B cell (primary cell): ENCODE results near the gene TRIM27. TPM values are rescaled to one million over a fixed set of nuclear protein-coding genes. Genes with fewer than 3 reads are reported as not detected.

ENCODE experiments used
- ATAC-seq: fragments of 200-7000 bp; cut with Tn5 transposase; one replicate; pipeline ENCODE4 v1.10.0; 2021; ENCODE audit warnings: low read depth, mild to moderate bottlenecking, moderate number of reproducible peaks, moderate library complexity
- CTCF ChIA-PET: fragments of 350-600 bp; sonication (Branson Sonifier 250); formaldehyde crosslinking; loops from one replicate; lab custom pipeline; 2021; ENCODE audit warnings: antibody characterized with exemption, inconsistent platforms; lab: Charles Lee
- POLR2A ChIA-PET: fragments of 350-600 bp; sonication (Branson Sonifier 250); formaldehyde crosslinking; loops from one replicate; lab custom pipeline; 2021; ENCODE audit warnings: antibody characterized with exemption; lab: Charles Lee
- DNase-seq: peaks from one replicate; pipeline ENCODE4 v3.0.0; 2013
- H2AFZ ChIP-seq: 2 replicates; pipeline ENCODE4 v1.6.1; 2012; ENCODE audit warnings: mild to moderate bottlenecking, low read depth, low read length; ENCODE audit not compliant: insufficient read depth, poor library complexity, severe bottlenecking
- H3K27ac ChIP-seq, 2 donors: 1 replicate in 1 of 2; 2 replicates in 1 of 2; pipeline ENCODE4 v1.5.1; 2012 to 2013; ENCODE audit warnings: low read length in 2 of 2, mild to moderate bottlenecking in 2 of 2, moderate library complexity in 1 of 2
- H3K27me3 ChIP-seq, 4 experiments: fragments of 200-600 bp in 1 of 4; sonication (generic) in 1 of 4; replicated peaks in 1 of 4; 1 replicate in 2 of 4; 2 replicates in 2 of 4; pipeline versions ENCODE4 v1.6.1 to v1.7.0; 2013 to 2016; ENCODE audit warnings: low read length in 3 of 4, mild to moderate bottlenecking in 2 of 4, mixed read lengths in 1 of 4, moderate library complexity in 1 of 4; ENCODE audit not compliant: insufficient read depth in 4 of 4, control insufficient read depth in 3 of 4; ENCODE audit errors: control extremely low read depth in 1 of 4
- H3K36me3 ChIP-seq, 2 experiments: replicated peaks in 1 of 2; 1 replicate in 1 of 2; 2 replicates in 1 of 2; pipeline versions ENCODE4 v1.6.1 to v1.7.1; 2013; ENCODE audit warnings: low read length in 1 of 2; ENCODE audit not compliant: insufficient read depth in 2 of 2, control insufficient read depth in 1 of 2; ENCODE audit errors: control extremely low read depth in 1 of 2, extremely low read depth in 1 of 2
- H3K4me1 ChIP-seq, 2 donors: fragments of 200-600 bp in 1 of 2; sonication (generic) in 1 of 2; 1 replicate in 1 of 2; 2 replicates in 1 of 2; pipeline versions ENCODE4 v1.5.1 to v1.6.1; 2013 to 2017; ENCODE audit warnings: low read length in 2 of 2; ENCODE audit not compliant: control insufficient read depth in 2 of 2, insufficient read depth in 2 of 2
- H3K4me2 ChIP-seq: replicated peaks from 2 replicates; pipeline ENCODE3; 2012; ENCODE audit warnings: mild to moderate bottlenecking, low read depth, low read length; ENCODE audit not compliant: poor library complexity, severe bottlenecking
- H3K4me3 ChIP-seq, 5 experiments: fragments of 200-600 bp in 1 of 5; sonication (generic) in 1 of 5; 1 replicate in 3 of 5; 2 replicates in 2 of 5; pipeline versions ENCODE4 v1.5.1 to v1.7.0; 2011 to 2016; ENCODE audit warnings: low read length in 4 of 5, mild to moderate bottlenecking in 4 of 5, low read depth in 2 of 5, control low read depth in 1 of 5, moderate library complexity in 1 of 5; ENCODE audit not compliant: insufficient read depth in 1 of 5; ENCODE audit errors: control extremely low read depth in 1 of 5, extremely low read depth in 1 of 5
- H3K79me2 ChIP-seq: fragments of 200-600 bp; sonication (generic); one replicate; pipeline ENCODE4 v1.6.0; 2016; ENCODE audit warnings: low read length; ENCODE audit not compliant: control insufficient read depth, insufficient read depth
- H3K9ac ChIP-seq: fragments of 200-600 bp; sonication (generic); 2 replicates; pipeline ENCODE4 v1.6.1; 2017; ENCODE audit warnings: mild to moderate bottlenecking, low read length, moderate library complexity
- H3K9me3 ChIP-seq, 3 donors: one replicate each; pipeline versions ENCODE4 v1.6.1 to v1.7.1; 2013; ENCODE audit warnings: low read length in 2 of 3; ENCODE audit not compliant: control insufficient read depth in 2 of 3, insufficient read depth in 1 of 3; ENCODE audit errors: control extremely low read depth in 1 of 3
- H4K20me1 ChIP-seq: 2 replicates; pipeline ENCODE4 v1.6.0; 2012; ENCODE audit warnings: mild to moderate bottlenecking, low read length; ENCODE audit not compliant: insufficient read depth, control insufficient read depth, poor library complexity, severe bottlenecking
- H3K27ac Mint-ChIP-seq: one replicate; pipeline ENCODE4 v1.8.0; 2021; ENCODE audit warnings: mixed read lengths
- H3K27me3 Mint-ChIP-seq: one replicate; pipeline ENCODE4 v1.8.0; 2021; ENCODE audit warnings: mixed read lengths
- H3K4me1 Mint-ChIP-seq: one replicate; pipeline ENCODE4 v1.8.0; 2021; ENCODE audit warnings: mixed read lengths
- H3K4me3 Mint-ChIP-seq: one replicate; pipeline ENCODE4 v1.8.0; 2021; ENCODE audit warnings: mixed read lengths
- H3K9me3 Mint-ChIP-seq: one replicate; pipeline ENCODE4 v1.8.0; 2022; ENCODE audit warnings: mixed read lengths; ENCODE audit not compliant: insufficient read depth
- CTCF ChIP-seq: fragments of 200-600 bp; IDR thresholded peaks from one replicate; pipeline ENCODE4 v1.8.0; 2022; ENCODE audit warnings: antibody characterized with exemption, mild to moderate bottlenecking
- EZH2 ChIP-seq: IDR thresholded peaks from 2 replicates; pipeline ENCODE4 v1.6.1; 2012; ENCODE audit warnings: borderline replicate concordance, low read depth, mild to moderate bottlenecking, moderate library complexity, low read length; ENCODE audit not compliant: insufficient read depth, poor library complexity, severe bottlenecking
- WGBS: methylation state at CpG from one replicate; pipeline ENCODE4 v1.1.5; 2013; ENCODE audit warnings: missing lambda C conversion rate; ENCODE audit not compliant: insufficient coverage; 5-methylcytosine and 5-hydroxymethylcytosine counted together
- intact Hi-C: fragments of 100-400 bp; cut with micrococcal nuclease; formaldehyde crosslinking; loops from one replicate; pipeline ENCODE4 v1.10.0; 2022
- polyA plus RNA-seq: library from polyadenylated mRNA; depleted of rRNA; stranded (reverse); fragments of >200 nt; gene quantifications from 2 replicates; pipeline ENCODE4 v1.2.3, GENCODE V29; 2012
- total RNA-seq, 2 donors: library from RNA; stranded (reverse); fragments of 120-200 nt in 1 of 2; gene quantifications; 1 replicate in 1 of 2; 2 replicates in 1 of 2; pipeline versions ENCODE4 v1.2.3 to v1.2.4, GENCODE V29; 2013 to 2022

The TRIM27 gene
- total and polyA plus RNA-seq, 2 donors (not counting 1 experiment from before 2014, with no cell fraction given) = 48.3 to 70.0 TPM

GRCh38 chr6:28945349-28945748 lies 21.6 kb upstream of the TRIM27 start:
- peaks cover 4% of the 10 kb centered on the region for H3K9me3 Mint-ChIP-seq
- H3K27ac Mint-ChIP-seq = peak overlapping the region; percentile 27
- Histone ChIP-seq H3K4me3 (no peak overlapping the region), H3K27ac (no peak overlapping the region), H3K9ac (no peak overlapping the region), H3K79me2 (no peaks in the 10 kb centered on the region), H3K36me3 (no peaks in the 10 kb centered on the region), H4K20me1 (no peaks in the 10 kb centered on the region), H3K4me2 (no peak overlapping the region), H3K9me3 (peaks cover 0 to 4% (median 0%) of the 10 kb centered on the region in 3 donors), H3K4me1 (peaks cover 25 to 34% of the 10 kb centered on the region in 2 donors), H2AFZ (no peak overlapping the region), H3K27me3 (peaks cover 0 to 4% (median 0%) of the 10 kb centered on the region in 4 experiments)
- DNase-seq (peak; percentile 28), ATAC-seq (no peak)
- 97% methylated on average over 2 of the region's 3 CpGs for WGBS
- no peak overlapping the region for H3K4me3 Mint-ChIP-seq
- H3K4me1 Mint-ChIP-seq = peaks cover 40% of the 10 kb centered on the region
- intact Hi-C loops = no loop called here
- POLR2A ChIA-PET = no interaction called here
- H3K27me3 Mint-ChIP-seq = no peaks in the 10 kb centered on the region
- TF ChIP-seq CTCF (no peak), EZH2 (no peak)
- CTCF ChIA-PET = no interaction called here

GRCh38 chr6:28944412-28944865 lies 20.7 kb upstream of the TRIM27 start:
- POLR2A ChIA-PET = no interaction called here

More at GRCh38 chr6:28944412-28944865, 20.7 kb upstream of the TRIM27 start:
- Mint-ChIP-seq H3K27ac (peak overlapping the region; percentile 89), H3K4me3 (peak overlapping the region; percentile 89), H3K27me3 (no peaks in the 10 kb centered on the region), H3K9me3 (peaks cover 4% of the 10 kb centered on the region), H3K4me1 (peaks cover 44% of the 10 kb centered on the region)
- Histone ChIP-seq H3K4me1 (peaks cover 29 to 39% of the 10 kb centered on the region in 2 donors), H3K4me2 (peak overlapping the region; percentile 88), H3K4me3 (peak overlapping the region; percentile 47 to 83 (median 63)), H3K27me3 (peaks cover 0 to 4% (median 0%) of the 10 kb centered on the region in 4 experiments), H4K20me1 (no peaks in the 10 kb centered on the region), H2AFZ (peak overlapping the region; percentile 80), H3K36me3 (no peaks in the 10 kb centered on the region), H3K9ac (peak overlapping the region; percentile 77), H3K27ac (peak overlapping the region; percentile 57 to 74), H3K9me3 (peaks cover 0 to 4% (median 0%) of the 10 kb centered on the region in 3 donors), H3K79me2 (no peaks in the 10 kb centered on the region)
- DNase-seq (peak; percentile 88), ATAC-seq (peak; percentile 11)
- 0% methylated on average over 5 of the region's 12 CpGs for WGBS
- intact Hi-C loops = loop anchor here (1.0 to 5.0 kb wide), 5 partner anchors 38 to 1787 kb away; no protein-coding TSS in a partner anchor
- no peak for TF ChIP-seq EZH2
- no peak for TF ChIP-seq CTCF
- CTCF ChIA-PET = no interaction called here
